WTC11 (cell line): ENCODE measurements around the gene TFDP1. TPM values are rescaled to one million over a fixed set of nuclear protein-coding genes. Genes with fewer than 3 reads are reported as not detected.

Experiments
- ATAC-seq: fragments of 200-7000 bp; cut with Tn5 transposase; 2 replicates; pipeline ENCODE4 v1.10.0; 2021; ENCODE audit warnings: mild to moderate bottlenecking, moderate library complexity
- CTCF ChIA-PET: fragments of 300-600 bp; sonication (Branson Sonifier 250); formaldehyde crosslinking; loops from one replicate; lab custom pipeline; 2021; ENCODE audit warnings: antibody characterized with exemption; lab: Charles Lee
- POLR2A ChIA-PET: fragments of 350-600 bp; sonication (Branson Sonifier 250); formaldehyde crosslinking; loops from one replicate; lab custom pipeline; 2021; ENCODE audit warnings: antibody characterized with exemption; lab: Charles Lee
- DNase-seq: peaks from one replicate; pipeline ENCODE4 v3.0.0; 2021; ENCODE audit warnings: low spot score
- H3K27ac Mint-ChIP-seq: 2 replicates; pipeline ENCODE4 v1.8.0; 2021; ENCODE audit warnings: mixed read lengths
- H3K27me3 Mint-ChIP-seq: 2 replicates; pipeline ENCODE4 v1.8.0; 2021; ENCODE audit warnings: low read depth, mild to moderate bottlenecking, moderate library complexity, mixed read lengths
- H3K36me3 Mint-ChIP-seq: 2 replicates; pipeline ENCODE4 v1.8.0; 2021; ENCODE audit warnings: mixed read lengths
- H3K4me1 Mint-ChIP-seq: 2 replicates; pipeline ENCODE4 v1.8.0; 2022; ENCODE audit warnings: mixed read lengths
- H3K4me3 Mint-ChIP-seq: 2 replicates; pipeline ENCODE4 v1.8.0; 2021; ENCODE audit warnings: mild to moderate bottlenecking, moderate library complexity, mixed read lengths
- H3K9me3 Mint-ChIP-seq: 2 replicates; pipeline ENCODE4 v1.8.0; 2021; ENCODE audit warnings: mixed read lengths
- NFYB ChIP-seq: sonication (generic); formaldehyde crosslinking; conservative IDR thresholded peaks from 2 replicates; pipeline ENCODE4 v1.8.0; 2022; ENCODE audit warnings: low read depth, missing genetic modification reagents
- SMAD3 ChIP-seq: sonication (generic); formaldehyde crosslinking; IDR thresholded peaks from 2 replicates; pipeline ENCODE4 v1.8.0; 2022; ENCODE audit warnings: missing genetic modification reagents, mild to moderate bottlenecking, borderline replicate concordance
- ZNF396 ChIP-seq: fragments of 250-450 bp; sonication (Bioruptor Pico); IDR thresholded peaks from 2 replicates; pipeline ENCODE4 v1.8.0; 2021; ENCODE audit warnings: mild to moderate bottlenecking, moderate library complexity, borderline replicate concordance
- ZNF512 ChIP-seq: sonication (generic); formaldehyde crosslinking; IDR thresholded peaks from 2 replicates; pipeline ENCODE4 v1.8.1; 2022; ENCODE audit warnings: missing genetic modification reagents, borderline replicate concordance
- total RNA-seq: library from RNA; stranded (reverse); gene quantifications from 3 replicates; pipeline ENCODE4 v1.2.3, GENCODE V29; 2021
- TF ChIP-seq, protein P1 (sequence below): sonication (generic); formaldehyde crosslinking; IDR thresholded peaks from 2 replicates; pipeline ENCODE4 v1.8.0; 2022; ENCODE audit warnings: mild to moderate bottlenecking, missing genetic modification reagents
- TF ChIP-seq, protein P2 (sequence below): sonication (generic); formaldehyde crosslinking; IDR thresholded peaks from 2 replicates; pipeline ENCODE4 v1.8.0; 2022; ENCODE audit warnings: missing genetic modification reagents
- TF ChIP-seq, protein P3 (sequence below): sonication (generic); formaldehyde crosslinking; IDR thresholded peaks from 2 replicates; pipeline ENCODE4 v1.8.1; 2023; ENCODE audit warnings: mild to moderate bottlenecking, missing genetic modification reagents, borderline replicate concordance
- TF ChIP-seq, protein P4 (sequence below): fragments of 250-450 bp; sonication (Bioruptor Pico); IDR thresholded peaks from 2 replicates; pipeline ENCODE4 v1.9.0; 2021; ENCODE audit warnings: moderate library complexity, mild to moderate bottlenecking, inconsistent platforms, borderline replicate concordance

The TFDP1 gene
- total RNA-seq, 1 experiment from 2014 or later = 61.2 TPM

DNA sequence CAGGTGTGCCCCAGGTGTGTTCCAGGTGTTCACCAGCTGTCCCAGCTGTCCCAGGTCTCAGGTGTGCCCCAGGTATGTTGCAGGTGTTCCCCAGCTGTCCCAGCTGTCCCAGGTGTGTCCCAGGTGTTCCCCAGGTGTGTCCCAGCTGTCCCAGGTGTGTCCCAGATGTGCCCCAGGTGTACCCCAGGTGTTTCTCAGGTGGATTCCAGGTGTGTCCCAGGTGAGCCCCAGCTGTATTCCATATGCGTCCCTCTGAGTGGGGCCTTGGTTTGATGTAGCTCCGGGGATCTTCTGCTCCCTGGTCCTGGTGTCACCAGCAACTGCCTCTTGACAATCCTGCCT is 81.7 kb downstream of the TFDP1 start (continued):
- TF ChIP-seq, protein P1, sequence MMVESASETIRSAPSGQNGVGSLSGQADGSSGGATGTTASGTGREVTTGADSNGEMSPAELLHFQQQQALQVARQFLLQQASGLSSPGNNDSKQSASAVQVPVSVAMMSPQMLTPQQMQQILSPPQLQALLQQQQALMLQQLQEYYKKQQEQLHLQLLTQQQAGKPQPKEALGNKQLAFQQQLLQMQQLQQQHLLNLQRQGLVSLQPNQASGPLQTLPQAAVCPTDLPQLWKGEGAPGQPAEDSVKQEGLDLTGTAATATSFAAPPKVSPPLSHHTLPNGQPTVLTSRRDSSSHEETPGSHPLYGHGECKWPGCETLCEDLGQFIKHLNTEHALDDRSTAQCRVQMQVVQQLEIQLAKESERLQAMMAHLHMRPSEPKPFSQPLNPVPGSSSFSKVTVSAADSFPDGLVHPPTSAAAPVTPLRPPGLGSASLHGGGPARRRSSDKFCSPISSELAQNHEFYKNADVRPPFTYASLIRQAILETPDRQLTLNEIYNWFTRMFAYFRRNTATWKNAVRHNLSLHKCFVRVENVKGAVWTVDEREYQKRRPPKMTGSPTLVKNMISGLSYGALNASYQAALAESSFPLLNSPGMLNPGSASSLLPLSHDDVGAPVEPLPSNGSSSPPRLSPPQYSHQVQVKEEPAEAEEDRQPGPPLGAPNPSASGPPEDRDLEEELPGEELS = no peak
- TF ChIP-seq ZNF396 (CRISPR knock-in tag) (no peak), ZNF512 (CRISPR knock-in tag) (no peak), NFYB (no peak)

DNA sequence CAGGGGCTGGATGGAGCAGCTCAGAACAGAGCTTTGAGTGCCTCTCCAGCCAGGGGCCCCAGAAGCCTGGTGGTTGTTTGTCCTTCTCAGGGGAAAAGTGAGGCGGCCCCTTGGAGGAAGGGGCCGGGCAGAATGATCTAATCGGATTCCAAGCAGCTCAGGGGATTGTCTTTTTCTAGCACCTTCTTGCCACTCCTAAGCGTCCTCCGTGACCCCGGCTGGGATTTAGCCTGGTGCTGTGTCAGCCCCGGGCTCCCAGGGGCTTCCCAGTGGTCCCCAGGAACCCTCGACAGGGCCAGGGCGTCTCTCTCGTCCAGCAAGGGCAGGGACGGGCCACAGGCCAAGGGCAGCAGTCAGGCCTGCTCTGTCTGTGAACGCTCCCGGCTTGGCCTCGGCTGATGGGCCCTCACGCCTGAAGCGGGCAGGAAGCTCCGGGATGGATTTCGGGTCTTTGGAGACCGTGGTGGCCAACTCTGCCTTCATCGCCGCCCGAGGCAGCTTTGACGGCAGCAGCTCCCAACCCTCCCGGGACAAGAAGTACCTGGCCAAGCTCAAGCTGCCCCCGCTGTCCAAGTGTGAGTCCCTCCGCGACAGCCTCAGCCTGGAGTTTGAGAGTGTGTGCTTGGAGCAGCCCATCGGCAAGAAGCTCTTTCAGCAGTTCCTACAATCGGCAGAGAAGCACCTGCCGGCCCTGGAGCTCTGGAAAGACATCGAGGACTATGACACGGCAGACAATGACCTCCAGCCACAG is 82.6 kb downstream of the TFDP1 start, which contains the start of gene GRK1:
TSS of gene GRK1 (plus strand) at position 269 of the 751 bp plus-strand sequence. CDS start at position 437, 168 bp downstream.
- DNase-seq = peak; percentile 19
- no peaks in the 10 kb centered on the region for H3K27me3 Mint-ChIP-seq
- no peak within 1 kb of the TSS for H3K4me3 Mint-ChIP-seq
- no peaks in the 10 kb centered on the region for H3K4me1 Mint-ChIP-seq
- TF ChIP-seq, protein P2, sequence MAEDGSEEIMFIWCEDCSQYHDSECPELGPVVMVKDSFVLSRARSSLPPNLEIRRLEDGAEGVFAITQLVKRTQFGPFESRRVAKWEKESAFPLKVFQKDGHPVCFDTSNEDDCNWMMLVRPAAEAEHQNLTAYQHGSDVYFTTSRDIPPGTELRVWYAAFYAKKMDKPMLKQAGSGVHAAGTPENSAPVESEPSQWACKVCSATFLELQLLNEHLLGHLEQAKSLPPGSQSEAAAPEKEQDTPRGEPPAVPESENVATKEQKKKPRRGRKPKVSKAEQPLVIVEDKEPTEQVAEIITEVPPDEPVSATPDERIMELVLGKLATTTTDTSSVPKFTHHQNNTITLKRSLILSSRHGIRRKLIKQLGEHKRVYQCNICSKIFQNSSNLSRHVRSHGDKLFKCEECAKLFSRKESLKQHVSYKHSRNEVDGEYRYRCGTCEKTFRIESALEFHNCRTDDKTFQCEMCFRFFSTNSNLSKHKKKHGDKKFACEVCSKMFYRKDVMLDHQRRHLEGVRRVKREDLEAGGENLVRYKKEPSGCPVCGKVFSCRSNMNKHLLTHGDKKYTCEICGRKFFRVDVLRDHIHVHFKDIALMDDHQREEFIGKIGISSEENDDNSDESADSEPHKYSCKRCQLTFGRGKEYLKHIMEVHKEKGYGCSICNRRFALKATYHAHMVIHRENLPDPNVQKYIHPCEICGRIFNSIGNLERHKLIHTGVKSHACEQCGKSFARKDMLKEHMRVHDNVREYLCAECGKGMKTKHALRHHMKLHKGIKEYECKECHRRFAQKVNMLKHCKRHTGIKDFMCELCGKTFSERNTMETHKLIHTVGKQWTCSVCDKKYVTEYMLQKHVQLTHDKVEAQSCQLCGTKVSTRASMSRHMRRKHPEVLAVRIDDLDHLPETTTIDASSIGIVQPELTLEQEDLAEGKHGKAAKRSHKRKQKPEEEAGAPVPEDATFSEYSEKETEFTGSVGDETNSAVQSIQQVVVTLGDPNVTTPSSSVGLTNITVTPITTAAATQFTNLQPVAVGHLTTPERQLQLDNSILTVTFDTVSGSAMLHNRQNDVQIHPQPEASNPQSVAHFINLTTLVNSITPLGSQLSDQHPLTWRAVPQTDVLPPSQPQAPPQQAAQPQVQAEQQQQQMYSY (CRISPR knock-in tag) = peak; percentile 74
- TF ChIP-seq, protein P3, sequence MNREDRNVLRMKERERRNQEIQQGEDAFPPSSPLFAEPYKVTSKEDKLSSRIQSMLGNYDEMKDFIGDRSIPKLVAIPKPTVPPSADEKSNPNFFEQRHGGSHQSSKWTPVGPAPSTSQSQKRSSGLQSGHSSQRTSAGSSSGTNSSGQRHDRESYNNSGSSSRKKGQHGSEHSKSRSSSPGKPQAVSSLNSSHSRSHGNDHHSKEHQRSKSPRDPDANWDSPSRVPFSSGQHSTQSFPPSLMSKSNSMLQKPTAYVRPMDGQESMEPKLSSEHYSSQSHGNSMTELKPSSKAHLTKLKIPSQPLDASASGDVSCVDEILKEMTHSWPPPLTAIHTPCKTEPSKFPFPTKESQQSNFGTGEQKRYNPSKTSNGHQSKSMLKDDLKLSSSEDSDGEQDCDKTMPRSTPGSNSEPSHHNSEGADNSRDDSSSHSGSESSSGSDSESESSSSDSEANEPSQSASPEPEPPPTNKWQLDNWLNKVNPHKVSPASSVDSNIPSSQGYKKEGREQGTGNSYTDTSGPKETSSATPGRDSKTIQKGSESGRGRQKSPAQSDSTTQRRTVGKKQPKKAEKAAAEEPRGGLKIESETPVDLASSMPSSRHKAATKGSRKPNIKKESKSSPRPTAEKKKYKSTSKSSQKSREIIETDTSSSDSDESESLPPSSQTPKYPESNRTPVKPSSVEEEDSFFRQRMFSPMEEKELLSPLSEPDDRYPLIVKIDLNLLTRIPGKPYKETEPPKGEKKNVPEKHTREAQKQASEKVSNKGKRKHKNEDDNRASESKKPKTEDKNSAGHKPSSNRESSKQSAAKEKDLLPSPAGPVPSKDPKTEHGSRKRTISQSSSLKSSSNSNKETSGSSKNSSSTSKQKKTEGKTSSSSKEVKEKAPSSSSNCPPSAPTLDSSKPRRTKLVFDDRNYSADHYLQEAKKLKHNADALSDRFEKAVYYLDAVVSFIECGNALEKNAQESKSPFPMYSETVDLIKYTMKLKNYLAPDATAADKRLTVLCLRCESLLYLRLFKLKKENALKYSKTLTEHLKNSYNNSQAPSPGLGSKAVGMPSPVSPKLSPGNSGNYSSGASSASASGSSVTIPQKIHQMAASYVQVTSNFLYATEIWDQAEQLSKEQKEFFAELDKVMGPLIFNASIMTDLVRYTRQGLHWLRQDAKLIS (CRISPR knock-in tag) = no peak
- TF ChIP-seq, protein P4, sequence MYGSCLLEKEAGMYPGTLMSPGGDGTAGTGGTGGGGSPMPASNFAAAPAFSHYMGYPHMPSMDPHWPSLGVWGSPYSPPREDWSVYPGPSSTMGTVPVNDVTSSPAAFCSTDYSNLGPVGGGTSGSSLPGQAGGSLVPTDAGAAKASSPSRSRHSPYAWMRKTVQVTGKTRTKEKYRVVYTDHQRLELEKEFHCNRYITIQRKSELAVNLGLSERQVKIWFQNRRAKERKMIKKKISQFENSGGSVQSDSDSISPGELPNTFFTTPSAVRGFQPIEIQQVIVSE (CRISPR knock-in tag) = no peak
- TF ChIP-seq SMAD3 (CRISPR knock-in tag) = no peak
- H3K36me3 Mint-ChIP-seq = no peaks in the 10 kb centered on the region
- peak; percentile 18; the same call in 1 of the 2 replicates for ATAC-seq
- CTCF ChIA-PET = interaction anchor here (1.5 to 2.7 kb wide), 2 partner anchors 57 to 135 kb away, joined by 3 to 15 read pairs; no protein-coding TSS in a partner anchor
- H3K9me3 Mint-ChIP-seq = peaks cover 5% of the 10 kb centered on the region
- POLR2A ChIA-PET = interaction anchor here (0.5 kb wide), 1 partner anchor 358 kb away, joined by 3 read pairs; no protein-coding TSS in a partner anchor
- no peak within 1 kb of the TSS; the same call in 1 of the 2 replicates for H3K27ac Mint-ChIP-seq
